HG02885 (cell line): ENCODE results near the gene CNTNAP2.
"Not testable (repeated sequence)": the region's sequence is repeated elsewhere in the genome, so short reads cannot be mapped to it uniquely, and the experiment has no call there.

ENCODE experiments used
- ATAC-seq: cut with Tn5 transposase; IDR thresholded peaks from one replicate; pipeline ENCODE4 v1.9.1; 2021; ENCODE audit warnings: mild to moderate bottlenecking; ENCODE audit not compliant: unreplicated experiment, poor library complexity

The CNTNAP2 gene

DNA sequence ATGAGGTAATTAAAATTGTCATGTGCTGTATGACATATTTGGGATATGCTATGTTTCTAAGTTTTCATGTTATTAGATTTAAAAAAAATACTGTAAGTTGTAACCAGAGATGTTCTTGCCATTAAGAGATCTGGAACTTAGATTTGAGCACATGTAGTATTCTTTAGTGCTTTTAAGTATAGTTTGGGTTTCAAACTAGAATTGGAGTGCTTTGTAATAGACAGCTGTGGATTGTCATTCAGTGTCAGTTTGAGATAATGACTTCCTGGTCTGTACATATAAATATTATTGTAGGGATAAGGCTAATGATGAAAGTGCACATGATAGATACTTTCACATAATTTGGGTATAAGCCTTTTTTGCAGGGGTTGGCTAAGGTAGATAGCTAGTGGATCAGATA lies 936.2 kb downstream of the CNTNAP2 start:
- ATAC-seq = no peak

DNA sequence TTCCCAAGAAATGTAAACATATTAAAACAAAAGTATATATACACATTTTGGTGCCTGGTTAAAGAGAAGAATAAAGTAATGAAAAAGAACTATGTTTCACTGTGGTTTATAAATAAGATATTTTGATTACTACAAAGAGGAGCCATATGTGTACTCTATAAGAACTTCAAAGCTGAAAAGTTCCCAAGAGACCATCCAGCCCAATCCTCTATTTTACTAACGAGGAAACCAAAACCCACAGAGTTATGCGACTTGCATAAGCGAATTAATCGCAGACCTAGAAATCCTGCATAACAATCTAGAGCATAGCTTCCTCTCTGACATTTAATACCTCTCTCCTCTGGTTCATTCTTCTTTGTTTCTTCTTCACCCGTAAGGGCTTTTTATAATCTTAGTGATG lies 937.1 kb downstream of the CNTNAP2 start:
- no peak for ATAC-seq

DNA sequence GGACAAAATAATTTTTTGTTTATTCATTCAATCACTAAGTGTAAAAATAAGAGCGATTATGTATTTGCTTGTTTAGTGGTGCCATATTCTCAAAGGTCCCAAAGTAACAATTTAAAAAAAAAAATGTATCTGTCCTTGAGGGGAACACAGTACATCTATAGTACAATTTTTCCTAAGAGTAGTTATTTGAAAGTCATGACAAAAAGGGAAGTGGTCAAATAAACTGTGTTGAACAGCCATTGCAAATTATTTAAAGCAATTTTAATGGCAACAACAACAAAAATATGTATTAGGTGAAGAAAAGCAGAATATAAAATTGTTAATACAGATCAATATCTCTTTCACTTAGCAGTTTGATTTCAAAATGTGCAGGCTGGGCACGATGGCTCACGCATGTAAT lies 943.5 kb downstream of the CNTNAP2 start:
- no peak for ATAC-seq

DNA sequence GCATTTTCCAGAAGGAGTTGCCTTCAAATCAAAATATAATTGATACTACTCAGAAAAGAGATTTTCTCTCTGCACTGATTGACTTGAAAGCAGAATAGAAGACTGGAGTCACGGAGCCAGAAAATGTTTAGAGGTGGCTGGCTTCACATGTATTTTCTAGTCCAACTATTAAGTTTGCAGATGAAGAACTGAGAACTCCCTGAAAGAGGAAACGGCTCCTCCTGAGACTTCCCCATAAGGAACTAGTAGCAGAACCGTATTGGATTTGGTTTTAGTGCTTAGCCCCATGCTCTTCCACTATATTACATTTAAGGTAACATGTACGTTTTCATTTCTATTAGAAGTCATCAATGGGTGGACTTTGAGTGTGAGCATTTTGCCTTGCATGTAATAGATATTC lies 946.3 kb downstream of the CNTNAP2 start:
- ATAC-seq = no peak

DNA sequence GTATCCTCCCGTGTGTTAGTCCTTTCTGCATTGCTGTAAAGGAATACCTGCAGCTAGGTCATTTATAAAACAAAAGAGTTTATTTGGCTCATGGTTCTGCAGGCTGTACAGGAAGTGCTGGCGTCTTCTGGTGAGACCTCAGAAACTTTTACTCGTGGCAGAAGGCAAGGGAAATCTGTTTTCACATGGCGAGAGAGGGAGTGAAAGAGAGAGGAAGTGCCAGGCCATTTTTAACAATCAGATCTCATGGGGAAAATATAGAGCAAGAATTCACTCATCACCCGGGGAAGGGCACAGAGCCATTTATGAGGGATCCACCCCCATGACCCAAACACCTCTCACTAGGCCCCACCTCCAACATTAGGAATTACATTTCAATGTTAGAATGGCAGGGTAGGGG lies 952.2 kb downstream of the CNTNAP2 start:
- no peak for ATAC-seq

DNA sequence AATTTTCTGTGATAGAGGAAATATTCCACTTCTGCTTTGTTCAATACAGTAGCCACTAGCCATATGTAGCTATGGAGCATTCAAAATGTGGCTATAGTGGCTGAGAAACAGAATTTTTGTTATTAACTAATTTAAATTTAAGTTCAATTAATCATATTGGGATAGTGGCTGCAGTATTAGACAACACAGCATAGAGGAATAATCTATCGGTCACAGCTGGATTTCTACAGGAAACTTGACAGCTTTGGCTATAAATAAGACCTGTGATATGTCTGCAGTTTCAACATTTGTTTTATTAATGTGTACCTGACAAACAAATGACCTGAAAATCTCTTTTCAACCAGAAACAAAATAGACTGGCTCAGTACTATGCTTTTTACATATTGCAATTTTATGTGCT lies 953.2 kb downstream of the CNTNAP2 start:
- ATAC-seq = no peak

DNA sequence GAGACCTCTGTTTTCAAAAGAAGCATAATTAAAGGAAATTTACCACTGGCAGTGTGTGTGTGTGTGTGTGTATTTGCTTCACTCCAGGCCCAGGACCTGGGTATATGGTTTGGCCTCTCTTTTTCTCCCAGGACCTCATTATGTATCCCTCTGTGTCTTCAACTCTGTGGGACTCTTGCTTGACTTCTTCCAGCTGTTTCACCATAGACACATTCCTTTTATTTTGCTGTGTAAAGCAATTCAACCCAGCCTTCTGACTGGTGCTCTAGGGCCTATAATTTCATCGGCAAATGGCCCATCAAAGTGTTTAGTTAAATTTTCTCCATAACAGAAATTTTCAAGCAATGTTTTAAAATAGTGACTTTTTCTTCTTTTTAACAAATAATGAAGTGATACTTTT lies 954.3 kb downstream of the CNTNAP2 start:
- ATAC-seq = no peak

DNA sequence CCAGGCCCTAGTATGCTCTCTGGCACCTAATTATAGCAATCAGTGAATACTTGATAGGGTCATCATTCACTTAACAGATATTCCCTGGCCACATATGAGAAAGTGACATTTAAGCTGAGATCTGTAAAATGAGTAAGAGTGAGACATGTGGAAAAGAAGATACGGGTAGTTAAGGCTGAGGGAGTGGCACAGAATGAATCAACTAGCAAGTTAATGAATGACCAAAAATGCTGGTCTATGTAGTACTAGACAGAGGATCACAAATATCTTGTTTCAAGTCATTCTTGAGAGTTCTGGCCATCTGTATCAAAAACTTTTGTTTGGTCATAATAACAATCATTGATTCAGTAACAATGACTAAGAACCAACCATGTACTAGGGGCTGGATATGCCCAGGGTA lies 954.9 kb downstream of the CNTNAP2 start:
- no peak for ATAC-seq

DNA sequence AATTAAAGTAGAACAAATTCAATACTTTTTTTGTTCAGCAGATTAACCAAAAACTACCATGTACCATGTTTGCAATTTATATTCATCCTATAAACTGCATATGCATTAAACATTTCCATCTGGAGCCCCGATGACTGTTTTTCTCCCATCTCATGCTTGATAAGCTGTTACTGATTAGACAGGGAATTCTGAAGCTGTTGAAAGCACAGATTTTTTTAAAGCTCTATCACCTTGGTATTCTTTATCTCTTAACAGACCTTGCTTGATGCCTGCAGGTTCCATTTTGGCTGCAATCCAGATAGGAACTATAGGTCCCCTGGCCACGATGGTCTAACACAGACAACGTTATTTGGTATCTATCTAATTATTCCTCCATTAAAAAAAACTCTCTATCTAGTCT lies 961.7 kb downstream of the CNTNAP2 start:
- ATAC-seq = no peak

DNA sequence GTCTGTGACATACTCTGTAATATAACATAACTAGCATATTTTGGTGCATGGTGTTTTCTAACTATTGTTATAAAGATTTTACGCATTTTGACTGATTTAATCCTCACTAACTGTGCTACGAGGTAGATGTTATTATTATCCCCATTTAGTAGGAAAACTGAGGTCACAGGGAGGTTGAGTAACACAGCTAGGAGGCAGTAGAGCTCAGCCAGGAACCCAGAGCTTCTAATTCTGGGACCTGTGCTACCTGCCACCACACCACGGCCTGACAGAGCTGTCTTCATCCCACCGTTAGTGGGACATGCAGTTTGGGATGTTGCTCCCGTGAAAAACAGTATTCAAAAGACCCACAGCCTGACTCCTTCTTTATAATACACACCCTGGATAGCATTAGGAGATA lies 962.5 kb downstream of the CNTNAP2 start:
- no peak for ATAC-seq

DNA sequence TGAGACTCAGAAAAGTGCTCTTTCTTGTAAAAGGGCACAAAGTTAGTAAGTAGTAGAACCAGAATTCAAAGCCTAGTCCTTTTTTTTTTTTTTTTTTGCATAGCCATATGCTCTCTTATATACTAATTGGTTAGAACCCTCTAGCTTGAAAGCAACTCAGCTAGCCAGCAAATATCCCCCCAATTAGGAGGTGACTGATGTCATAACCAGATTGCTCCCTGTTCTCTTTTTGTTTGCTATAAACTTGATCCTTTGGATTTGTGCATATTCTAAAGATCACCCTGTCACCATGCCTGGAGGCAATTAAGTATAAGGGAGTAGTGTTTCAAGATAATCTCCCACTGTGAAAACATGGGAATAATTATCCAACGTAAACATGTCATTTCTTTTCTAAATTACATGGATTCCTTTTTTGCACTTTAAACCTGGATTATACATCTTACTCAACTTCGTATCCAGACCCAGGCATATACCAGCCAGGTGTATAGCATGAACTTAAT lies 963.4 kb downstream of the CNTNAP2 start:
- ATAC-seq = no peak

DNA sequence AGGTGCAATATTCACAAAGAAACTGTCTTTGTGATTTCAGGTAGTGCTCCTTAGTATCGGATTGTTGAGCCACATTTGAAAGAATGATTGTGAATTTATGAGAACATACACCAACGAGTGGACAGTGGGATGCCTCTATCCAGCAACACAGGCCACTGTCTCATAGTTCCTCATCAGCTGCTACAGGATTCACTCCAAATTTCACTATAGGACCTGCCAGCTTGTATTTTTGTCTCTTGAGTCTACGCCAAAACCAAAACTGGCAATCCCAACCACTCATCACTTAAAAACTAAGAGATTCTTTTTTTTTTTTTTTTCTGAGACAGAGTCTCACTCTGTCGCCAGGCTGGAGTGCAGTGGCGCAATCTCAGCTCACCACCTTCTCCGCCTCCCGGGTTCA lies 964.5 kb downstream of the CNTNAP2 start:
- ATAC-seq = no peak

DNA sequence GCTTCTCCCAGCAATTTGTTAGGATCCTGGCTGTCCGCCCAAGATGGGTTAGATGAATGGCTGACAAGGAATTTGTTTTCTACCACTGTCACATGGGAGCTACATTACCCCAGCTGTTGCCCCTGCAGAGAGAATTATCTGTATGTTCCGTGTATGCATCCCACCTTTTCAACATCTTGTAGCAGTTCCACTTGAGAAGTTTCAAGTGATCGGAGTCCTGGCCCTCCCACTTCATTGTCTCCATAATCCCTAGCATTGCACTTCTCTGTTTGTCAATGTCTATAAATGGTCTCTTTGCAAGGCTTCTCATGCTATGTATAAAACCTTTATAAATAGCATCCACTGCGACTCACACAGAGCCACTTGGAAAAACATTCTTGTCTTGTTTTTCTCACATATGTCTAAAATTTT lies 972.5 kb downstream of the CNTNAP2 start:
- no peak for ATAC-seq

DNA sequence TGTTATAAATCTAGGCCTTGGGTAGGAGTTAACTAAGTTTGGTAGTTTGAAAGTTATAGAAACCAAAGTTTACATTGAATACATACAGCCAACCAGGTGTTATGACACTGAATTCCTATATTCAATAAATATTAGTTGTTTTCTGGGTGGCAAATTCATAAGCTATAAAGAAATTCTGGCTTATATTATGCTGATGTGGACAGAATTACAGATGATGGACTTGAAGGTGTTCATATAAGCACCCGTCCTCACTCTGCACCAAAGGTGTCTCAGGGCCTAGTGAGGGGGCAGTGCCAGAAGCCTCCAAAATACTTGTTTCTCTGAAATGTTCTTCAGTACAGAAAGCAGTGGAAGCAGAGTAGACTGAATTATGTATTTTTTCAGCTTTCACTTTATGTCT lies 973.0 kb downstream of the CNTNAP2 start:
- no peak for ATAC-seq

DNA sequence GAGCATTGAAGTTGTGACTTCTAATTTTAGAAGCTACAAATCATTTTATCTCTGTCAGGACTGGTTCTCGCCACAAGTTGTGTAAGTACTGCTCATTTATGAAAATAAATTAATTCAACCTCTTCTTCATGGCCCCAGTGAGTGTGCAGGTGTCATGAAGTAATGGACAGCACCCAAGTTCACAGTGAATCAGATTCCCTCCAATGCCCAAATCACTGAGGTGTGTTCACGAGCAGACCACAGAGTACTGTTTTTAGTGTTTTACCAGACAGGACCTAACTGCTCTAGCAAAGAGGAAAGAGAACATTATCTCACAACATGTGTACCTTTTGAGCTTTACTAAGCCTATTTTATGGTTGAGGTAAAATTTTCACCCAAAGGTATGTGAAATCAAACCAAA lies 980.0 kb downstream of the CNTNAP2 start:
- peak; percentile 72 for ATAC-seq

DNA sequence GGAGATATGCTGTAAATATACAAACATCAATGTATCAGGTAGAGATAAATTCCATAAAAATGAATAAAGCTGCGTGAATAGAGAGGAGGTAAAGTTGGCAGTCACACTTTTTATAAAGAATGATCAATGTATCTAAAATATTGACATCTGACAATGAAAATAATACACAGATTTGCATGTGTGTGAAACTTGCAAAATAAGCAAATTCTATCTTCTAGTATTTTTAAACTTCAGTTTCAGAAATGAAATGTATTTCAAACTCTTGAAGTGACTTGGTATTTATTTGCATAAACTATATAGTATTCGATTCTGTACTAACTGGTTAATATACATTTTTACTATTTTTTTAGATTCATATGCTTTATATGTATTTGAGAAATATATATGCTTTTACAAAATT lies 986.6 kb downstream of the CNTNAP2 start:
- ATAC-seq = no peak

DNA sequence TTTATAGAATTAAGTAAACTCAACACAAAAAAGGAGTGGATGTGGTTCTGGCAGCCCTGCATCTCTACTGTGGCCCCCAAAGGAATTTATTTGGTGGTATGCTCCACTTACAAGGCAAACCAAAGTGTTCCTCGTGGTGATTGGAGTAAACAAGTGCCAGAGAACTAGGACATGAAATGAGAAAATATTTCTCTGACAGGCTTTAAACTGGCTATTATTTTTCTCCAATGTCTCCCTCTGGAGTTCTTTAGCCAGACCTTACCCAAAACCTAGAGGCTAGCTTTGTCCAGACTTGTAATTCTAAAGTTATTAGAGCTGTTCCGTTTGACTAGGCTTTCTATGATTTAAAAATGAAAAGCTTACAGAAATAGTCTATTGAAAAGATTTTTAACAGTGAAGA lies 990.1 kb downstream of the CNTNAP2 start:
- ATAC-seq = no peak

DNA sequence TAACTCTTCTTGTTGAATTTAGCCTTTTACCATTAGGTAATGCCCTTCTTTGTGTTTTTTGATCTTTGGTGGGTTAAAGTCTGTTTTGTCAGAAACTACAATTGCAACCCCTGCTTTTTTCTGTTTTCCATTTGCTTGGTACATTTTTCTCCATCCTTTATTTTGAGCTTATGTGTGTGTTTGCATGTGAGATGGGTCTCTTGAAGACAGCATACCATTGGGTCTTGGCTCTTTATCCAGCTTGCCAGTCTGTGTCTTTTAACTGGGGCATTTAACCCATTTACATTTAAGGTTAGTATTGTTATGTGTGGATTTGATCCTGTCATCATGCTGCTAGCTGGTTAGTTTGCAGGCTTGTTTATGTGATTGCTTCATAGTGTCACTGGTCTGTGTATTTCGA lies 997.9 kb downstream of the CNTNAP2 start:
- not testable (repeated sequence) for ATAC-seq

DNA sequence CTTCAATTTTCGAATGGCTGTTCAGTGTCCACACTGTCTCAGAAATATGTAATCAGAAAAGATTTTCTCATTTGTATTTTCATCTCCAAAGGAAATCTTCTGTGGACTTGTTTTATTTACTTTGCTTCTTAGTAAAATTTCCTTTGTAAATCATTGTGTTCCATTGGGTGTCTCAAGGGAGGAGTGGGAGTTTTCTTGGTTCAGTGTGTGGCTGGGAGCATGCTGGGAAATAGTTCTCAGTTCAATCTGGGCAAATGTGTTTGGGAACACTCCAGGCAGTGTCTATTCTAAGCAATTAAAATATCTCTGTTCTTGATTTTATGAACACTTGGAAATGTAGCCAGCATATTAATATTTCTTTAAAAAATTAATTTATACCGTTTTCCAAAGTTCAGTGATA lies 1019.8 kb downstream of the CNTNAP2 start:
- no peak for ATAC-seq

DNA sequence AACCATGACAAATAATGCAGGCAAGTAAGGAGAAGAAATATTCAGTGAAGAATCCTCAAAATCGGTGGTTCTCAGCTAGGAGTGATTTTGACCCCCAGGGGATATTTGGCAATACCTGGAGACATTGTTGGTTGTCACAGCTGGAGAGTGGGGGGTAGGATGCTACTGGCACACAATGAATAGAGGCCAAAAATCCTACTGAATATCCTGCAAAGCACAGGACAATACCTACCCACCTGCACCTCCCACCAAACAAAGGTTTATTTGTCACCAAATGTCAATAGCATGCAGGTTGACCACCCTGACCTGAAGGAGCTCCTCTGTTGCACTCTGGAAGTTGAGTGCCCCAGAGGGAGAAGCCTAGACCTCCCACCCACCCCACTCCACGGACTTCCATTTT lies 1028.6 kb downstream of the CNTNAP2 start:
- no peak for ATAC-seq

DNA sequence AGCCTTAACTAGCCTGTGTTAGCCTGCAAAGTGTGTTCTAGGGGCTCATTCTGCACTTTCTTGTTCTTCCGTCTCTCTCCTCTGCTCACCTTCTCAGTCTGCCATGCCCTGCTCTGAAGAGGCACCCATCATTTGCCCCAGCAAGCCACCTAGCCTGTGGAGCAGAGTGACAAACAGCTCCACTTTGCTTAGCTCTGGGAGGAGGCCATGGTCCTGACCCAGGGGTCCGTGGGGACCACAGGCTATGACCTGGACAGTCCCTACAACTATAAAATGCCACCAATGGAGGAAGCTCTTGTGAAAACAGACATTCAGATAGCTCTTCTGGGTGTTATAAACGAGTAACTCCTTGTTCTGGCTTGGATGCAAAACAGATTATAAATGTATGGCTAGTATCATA lies 1029.6 kb downstream of the CNTNAP2 start:
- ATAC-seq = no peak

DNA sequence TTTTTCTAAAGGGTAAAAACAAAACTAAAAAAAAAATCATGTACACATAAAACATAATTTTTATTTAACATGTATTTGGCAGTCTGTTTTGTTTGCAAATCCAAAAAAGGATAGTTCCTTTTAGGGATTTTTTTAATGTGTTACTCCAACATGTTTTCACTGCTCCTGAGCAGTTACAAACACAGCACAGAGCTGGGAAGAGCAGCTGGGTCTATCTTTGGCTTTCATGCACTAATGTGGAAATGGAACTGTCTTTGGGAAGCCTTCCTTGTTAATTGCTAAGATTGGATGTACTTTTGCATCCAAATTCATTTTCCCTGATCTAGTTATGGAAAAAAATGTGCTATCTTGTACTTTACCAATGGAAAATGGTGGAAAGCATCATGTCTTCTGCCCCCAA lies 1035.1 kb downstream of the CNTNAP2 start:
- no peak for ATAC-seq

DNA sequence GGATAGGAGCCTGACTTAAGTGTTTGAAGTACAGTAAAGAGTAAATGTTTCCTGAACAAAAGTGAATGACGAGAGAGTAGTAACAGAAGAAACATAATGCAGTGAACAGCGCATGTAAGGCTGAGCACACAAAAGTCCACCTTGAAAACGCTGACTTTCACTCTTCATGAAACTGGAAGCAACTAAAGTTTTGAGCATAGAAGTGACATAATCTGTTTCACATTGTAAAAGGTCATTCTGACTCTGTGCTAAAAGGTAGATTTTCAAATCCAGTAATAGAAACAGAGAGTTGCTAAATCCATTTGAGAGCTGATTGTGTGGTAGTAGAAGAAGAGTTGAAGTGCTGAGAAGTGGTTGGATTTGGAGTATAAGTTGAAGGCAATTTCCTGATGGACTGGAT lies 1037.0 kb downstream of the CNTNAP2 start:
- ATAC-seq = peak; percentile 86
